ENCODE measurements around the gene DCAF4L1.

Gene DCAF4L1

DNA sequence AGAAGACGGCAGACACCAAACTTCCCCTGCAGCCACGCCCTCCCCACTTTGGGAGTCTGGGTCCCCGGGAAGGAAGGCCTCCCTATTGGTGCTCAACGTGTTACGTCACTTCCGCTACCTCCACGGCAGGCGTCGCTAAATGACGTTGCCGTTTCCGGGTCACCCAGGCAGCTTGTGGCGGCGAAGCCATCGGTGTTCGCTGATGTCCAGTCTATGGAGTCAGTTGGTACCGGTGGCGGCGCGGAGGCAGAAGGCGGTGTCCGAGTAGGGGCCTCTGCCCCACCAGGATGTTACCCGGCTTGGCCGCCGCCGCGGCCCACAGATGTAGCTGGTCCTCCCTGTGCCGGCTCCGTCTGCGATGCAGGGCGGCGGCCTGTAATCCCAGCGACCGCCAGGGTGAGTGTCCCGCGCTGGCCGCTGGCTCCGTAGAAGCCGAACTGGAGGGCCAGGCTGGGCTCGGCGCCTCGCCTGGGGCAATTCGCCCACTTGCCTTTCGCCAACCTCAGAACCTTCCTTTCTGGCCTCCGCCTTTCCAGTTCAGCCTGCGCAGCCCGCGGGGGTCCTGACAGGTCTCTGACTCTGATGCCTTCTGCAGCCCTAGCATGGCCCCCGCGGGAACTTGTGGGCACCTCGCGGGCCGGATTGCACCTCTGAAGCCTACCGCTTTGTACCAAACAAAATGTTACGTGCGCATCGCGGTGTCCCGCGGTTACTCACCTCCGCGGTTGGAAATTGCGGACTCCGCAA is 9.0 kb downstream of the DCAF4L1 start, which contains the start of gene SLC30A9:
Gene SLC30A9, plus strand, starts transcription at position 166 of the 747 bp plus-strand sequence. Its CDS starts 122 bp downstream, at position 288.
- peak; percentile 91 for DNase-seq (ENCODE audit: low spot score)

DNA sequence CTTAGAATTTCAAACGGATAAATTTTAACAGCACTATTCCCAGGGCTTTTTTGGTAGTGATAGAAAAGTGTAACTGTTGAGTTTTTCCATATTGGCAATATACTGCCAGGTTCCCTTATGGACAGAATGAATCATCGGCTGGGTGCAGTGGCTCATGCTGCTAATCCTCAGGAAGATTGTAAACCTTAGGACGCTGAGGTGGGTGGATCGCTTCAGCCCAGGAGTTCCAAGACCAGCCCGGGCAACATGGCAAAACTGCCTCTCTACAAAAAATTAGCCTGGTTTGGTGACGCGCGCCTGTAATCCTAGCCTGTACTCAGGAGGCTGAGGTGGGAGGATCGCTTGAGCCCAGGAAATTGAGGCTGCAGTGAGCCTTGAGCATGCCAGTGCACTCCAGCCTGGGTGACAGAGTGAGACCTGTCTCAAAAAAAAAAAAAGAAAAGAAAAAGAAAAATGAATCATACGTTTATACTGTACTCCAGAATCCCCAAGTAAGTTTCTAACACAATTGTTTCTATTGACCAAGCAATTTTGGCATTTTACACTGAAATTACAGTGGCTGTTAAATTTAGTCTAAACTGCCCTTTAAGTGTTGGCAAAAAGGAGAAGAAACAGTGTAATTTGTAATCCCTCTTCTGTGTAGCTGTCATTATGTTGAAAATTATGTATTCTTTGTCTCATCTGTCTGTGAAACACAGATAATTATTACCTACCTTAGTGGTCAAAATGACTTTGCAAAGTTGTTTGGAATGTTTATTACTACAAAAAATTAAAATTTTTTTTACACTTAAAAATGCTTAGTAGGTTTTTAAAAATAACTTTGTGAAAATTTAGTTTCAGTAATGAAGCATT is 10.6 kb downstream of the DCAF4L1 start:
- peak; percentile 10 for DNase-seq (ENCODE audit: low spot score)

DNA sequence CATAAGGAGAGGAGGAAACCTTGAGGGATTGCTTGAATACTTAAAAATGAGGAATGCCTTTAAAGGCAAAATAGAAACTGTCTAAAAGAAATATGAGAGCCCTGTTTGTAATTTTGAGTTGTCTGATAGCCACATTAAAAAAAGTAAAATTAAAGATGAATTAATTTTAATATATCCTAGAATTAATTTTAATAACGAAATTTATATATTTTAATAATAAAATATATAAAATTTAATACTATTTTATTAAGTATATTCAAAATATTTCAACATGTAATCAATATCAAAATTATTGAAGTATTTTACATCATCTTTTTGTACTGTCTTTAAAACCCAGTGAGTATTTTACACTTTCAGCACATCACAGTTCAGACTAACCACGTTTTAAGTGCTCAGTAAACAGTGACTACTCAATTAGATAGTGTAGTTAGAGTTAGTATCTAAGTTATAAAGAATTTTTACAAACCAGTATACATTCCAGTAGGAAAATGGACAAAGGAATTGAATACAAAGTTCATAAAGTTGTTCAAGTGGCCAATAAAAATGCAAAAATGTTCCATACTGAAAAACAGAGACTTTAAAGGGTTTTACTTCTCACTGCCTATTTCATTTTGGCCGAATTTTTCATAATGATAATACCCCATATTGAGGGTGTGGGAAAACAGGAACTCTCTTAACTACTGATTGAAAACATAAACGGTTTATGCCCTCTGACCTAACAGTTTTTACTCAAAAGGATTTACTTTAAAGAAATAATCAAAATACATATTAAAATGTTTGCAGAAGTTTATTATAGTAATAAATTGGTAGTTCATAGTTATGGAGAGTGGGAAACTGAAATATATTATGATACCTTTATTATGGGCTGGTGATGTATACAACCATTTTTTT is 11.7 kb downstream of the DCAF4L1 start:
- DNase-seq (ENCODE audit: low spot score), result no peak

DNA sequence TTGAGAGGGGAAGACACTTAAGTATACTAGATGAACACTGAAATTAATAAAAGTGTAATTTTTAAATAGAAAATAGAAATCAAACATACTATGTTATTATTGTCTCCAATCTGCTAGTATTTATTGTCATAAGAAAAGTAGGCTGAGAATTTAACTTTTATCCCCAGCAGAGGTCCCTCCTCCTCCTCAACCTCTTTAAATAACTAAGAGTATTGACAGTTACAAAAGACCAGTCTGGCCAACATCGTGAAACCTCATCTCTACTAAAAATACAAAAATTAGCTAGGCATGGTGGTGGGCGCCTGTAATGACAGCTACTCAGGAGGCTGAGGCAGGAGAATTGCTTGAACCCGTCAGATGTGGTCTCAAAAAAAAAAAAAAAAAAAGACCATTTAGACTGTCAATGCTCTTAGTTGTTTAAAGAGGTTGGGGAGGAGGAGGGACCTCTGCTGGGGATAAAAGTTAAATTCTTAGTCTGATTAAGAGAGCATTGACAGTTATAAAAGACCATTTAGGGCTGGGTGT is 13.0 kb downstream of the DCAF4L1 start:
- no peak for DNase-seq (ENCODE audit: low spot score)

DNA sequence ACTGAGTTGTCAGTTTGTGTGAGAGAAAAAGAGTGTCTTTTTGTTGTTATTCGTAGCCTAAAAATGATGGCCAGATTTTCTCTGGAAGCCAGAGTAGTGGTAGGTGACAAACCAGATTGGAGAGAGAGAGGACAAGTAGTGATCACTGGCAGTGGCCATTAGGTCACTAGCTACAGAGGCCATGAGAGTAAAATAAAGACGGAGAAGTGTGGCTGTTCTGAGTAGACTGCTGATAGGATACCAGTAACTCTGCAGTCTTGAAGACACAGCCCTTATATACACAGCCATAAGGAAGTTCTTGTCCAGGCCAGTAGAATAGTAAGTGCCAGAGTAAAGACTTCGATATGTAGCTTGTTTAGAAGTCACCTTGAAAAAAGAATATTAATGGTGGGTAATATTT is 16.5 kb downstream of the DCAF4L1 start:
- no peak for DNase-seq (ENCODE audit: low spot score)

DNA sequence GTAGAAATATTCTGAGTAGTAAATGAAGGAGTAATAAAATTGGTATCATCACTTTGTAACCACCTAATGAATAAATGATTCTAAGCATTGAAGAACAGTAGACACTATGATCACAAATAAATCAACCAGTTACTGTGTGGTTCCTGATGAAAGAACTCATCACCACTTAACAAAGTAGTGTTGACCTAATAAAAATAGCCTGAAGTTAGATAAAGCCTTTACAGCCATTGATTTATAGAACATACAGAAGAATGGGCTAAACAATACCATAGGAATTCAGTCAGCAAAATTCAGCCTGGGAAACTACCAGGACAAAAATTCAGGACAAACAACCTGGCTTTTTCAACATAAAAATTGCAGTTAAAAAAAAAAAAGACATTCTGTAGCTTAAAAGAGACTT is 17.8 kb downstream of the DCAF4L1 start:
- DNase-seq (ENCODE audit: low spot score), result no peak

DNA sequence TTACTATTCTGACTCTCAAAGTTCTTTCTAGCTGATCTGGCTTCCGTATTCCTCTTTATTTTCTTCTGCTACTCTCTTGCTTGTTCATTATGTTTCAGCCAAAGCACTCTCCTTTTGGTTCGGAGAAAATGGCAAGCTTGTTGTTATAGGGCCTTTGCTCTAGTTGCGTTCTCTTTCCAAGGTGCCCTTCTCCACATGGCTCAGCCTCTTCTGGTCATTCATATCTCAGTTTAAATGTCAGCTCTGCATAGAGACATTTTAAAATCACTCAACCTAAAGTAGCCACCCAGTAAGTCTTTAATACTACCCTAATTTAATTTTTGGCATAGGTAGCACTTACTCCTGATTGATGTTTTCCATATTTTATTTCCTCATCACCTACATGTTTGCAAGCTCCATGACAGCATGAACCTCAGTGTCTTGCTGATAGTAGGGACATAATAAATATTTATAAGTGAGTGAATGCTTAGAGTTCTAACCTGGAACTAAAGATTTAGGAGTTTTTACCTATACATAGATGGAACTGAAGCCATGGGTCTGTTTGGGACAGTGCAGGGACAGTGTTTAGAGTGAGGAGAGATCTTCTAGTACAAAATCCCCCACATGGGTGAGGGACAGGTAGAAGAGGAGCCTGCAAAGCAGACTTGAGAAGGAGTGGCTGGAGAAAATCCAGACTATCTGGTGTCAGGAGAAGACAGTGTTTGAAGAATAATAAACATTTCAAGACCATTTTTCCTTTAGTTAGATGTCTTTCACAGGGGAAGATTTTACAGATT is 26.6 kb downstream of the DCAF4L1 start:
- DNase-seq (ENCODE audit: low spot score), result no peak

DNA sequence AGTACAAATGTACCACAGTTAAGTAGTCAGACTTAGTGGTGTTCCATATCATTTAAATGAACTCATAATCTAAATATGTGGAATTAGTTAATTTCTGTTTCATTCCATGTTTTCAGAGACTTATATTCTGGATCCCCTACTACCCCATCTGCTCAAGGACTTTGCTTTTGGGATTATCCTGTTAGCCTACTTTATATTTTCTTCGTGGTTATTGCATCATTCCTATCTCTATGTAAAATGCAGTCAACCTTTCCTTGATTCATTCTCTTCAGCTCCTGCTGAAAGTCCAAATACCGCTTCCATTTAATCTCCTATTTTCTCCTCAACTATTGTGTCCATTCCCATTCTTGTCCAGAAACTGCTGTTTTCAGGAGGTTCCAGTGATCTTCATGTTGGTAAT is 33.9 kb downstream of the DCAF4L1 start:
- DNase-seq (ENCODE audit: low spot score), result no peak

DNA sequence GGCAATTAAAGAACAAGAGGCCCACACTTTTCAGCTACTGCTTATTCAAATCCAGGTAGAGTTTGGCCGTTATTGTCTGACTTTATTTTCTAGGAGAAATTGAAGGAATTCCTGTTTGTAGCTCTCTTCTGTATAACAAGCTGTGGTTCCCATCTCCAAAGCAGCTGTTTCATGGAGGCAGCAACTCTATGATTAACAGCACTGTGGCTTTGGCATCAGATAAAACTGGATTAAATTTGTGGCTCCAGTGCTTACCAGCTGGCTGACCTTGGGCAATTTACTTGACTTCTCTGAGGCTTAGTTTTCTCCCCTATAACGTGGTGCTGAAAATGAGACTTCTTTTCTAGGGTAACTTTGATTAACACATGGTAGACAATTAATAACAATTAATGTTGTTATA is 36.9 kb downstream of the DCAF4L1 start:
- DNase-seq (ENCODE audit: low spot score), result no peak

All from SW480 (cell line).